Measurements from ENCODE around the gene ACAD11.

ACAD11 gene, protein sequence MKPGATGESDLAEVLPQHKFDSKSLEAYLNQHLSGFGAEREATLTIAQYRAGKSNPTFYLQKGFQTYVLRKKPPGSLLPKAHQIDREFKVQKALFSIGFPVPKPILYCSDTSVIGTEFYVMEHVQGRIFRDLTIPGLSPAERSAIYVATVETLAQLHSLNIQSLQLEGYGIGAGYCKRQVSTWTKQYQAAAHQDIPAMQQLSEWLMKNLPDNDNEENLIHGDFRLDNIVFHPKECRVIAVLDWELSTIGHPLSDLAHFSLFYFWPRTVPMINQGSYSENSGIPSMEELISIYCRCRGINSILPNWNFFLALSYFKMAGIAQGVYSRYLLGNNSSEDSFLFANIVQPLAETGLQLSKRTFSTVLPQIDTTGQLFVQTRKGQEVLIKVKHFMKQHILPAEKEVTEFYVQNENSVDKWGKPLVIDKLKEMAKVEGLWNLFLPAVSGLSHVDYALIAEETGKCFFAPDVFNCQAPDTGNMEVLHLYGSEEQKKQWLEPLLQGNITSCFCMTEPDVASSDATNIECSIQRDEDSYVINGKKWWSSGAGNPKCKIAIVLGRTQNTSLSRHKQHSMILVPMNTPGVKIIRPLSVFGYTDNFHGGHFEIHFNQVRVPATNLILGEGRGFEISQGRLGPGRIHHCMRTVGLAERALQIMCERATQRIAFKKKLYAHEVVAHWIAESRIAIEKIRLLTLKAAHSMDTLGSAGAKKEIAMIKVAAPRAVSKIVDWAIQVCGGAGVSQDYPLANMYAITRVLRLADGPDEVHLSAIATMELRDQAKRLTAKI

DNA sequence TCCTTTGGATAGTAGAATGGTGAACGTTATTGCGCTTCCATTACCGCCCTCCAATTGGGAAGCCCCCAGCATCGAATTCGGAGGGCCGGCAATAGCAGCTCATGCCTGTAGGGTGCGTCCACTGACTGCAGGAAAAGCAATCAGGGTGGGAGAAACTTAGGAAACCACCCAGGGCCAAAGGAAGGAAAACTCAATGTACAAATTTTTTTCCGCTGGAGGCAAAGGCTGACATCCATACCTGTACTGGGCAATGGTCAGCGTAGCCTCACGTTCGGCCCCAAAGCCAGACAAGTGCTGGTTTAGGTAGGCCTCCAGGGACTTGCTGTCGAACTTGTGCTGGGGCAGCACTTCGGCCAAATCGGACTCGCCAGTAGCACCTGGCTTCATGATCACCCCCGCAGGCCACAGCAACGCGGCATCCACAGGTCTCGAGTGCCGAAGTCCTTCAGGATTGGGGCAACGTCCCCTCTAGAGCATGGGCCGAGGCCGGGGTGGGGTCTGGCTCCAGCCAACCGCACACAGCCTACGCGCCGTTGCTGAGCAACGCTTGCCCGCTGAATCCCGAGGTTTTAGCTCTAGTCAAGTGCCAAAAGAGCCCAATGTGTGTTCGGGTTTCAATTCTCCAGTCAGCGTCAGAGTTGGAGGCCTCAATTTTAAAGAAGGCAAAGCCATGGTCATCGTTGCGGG lies at the start of gene ACAD11:
TSS of gene ACAD11 (minus strand) at position 445 of the 687 bp plus-strand sequence. CDS start at position 387, 58 bp downstream.
- in situ Hi-C loops (cut with HindIII; ENCODE audit: low sequenced_read_pairs), result no loop called here
- DNase-seq (ENCODE audit: low read depth, low spot score), result peak; percentile 77
- TF ChIP-seq, protein P1, sequence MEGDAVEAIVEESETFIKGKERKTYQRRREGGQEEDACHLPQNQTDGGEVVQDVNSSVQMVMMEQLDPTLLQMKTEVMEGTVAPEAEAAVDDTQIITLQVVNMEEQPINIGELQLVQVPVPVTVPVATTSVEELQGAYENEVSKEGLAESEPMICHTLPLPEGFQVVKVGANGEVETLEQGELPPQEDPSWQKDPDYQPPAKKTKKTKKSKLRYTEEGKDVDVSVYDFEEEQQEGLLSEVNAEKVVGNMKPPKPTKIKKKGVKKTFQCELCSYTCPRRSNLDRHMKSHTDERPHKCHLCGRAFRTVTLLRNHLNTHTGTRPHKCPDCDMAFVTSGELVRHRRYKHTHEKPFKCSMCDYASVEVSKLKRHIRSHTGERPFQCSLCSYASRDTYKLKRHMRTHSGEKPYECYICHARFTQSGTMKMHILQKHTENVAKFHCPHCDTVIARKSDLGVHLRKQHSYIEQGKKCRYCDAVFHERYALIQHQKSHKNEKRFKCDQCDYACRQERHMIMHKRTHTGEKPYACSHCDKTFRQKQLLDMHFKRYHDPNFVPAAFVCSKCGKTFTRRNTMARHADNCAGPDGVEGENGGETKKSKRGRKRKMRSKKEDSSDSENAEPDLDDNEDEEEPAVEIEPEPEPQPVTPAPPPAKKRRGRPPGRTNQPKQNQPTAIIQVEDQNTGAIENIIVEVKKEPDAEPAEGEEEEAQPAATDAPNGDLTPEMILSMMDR (IDR thresholded peaks at IDR 0.05; ENCODE audit: low read depth, low read length), result peak; percentile 77
- H3K4me3 ChIP-seq (ENCODE audit: low read depth, low read length), result peak within 1 kb of the TSS; percentile 78

DNA sequence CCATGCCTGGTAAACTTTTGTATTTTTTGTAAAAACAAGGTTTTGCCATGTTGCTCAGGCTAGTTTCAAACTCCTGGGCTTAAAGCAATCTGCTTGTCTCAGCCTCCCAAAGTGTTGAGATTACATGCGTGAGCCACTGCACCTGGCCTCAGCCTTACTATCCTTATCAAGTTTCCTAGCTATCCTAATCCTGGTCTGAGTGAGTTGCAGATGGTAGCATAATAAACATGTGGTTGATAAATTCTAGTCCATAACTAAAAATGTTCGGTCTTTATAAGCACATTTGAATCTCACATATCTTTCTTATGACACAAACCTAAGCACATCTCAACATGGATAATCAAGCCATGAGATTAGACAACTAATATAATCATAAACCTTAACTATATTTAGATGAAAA lies 44.1 kb upstream of the ACAD11 start:
- no peak overlapping the region for H3K4me3 ChIP-seq (ENCODE audit: low read depth, low read length)
- TF ChIP-seq, protein P1 (IDR thresholded peaks at IDR 0.05; ENCODE audit: low read depth, low read length), result no peak
- in situ Hi-C loops (cut with HindIII; ENCODE audit: low sequenced_read_pairs), result no loop called here
- no peak for DNase-seq (ENCODE audit: low read depth, low spot score)

DNA sequence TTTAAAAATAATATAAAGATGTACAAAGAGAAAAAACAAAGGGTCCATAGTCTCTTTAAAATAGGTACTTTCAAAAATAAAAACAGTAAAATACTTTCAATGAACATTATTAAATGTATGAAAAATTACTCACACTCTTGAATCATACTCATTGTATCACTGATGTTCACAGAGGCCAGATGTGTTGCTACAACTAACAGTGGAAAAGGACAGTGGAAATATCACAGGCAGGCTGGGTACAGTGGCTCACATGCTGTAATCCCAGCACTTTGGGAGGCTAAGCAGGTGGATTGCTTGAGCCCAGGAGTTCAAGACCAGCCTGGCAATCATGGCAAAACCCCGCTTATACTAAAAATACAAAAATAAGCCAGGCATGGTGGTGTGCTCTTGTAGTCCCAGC lies 35.8 kb upstream of the ACAD11 start:
- no peak overlapping the region for H3K4me3 ChIP-seq (ENCODE audit: low read depth, low read length)
- in situ Hi-C loops (cut with HindIII; ENCODE audit: low sequenced_read_pairs), result no loop called here
- DNase-seq (ENCODE audit: low read depth, low spot score), result no peak
- TF ChIP-seq, protein P1 (IDR thresholded peaks at IDR 0.05; ENCODE audit: low read depth, low read length), result no peak

DNA sequence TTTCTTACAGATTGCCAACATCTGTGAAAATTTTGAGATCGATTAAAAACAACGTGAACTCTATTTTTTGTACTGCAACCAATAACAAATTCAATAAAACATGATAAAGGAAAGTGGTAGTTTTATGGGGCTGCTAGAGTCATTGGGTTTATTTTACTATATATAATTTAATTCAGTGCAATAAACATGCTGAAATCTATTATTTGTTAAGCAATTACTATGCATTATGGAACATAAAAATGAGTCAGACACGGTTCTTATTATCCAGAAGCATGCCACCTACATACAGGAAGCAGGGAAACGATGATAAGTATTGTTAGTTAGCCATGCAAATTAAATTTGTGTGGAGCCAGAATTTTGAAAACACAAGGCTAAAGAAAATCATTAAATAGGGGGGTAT lies 35.4 kb upstream of the ACAD11 start:
- TF ChIP-seq, protein P1 (IDR thresholded peaks at IDR 0.05; ENCODE audit: low read depth, low read length), result no peak
- H3K4me3 ChIP-seq (ENCODE audit: low read depth, low read length), result no peak overlapping the region
- in situ Hi-C loops (cut with HindIII; ENCODE audit: low sequenced_read_pairs), result no loop called here
- DNase-seq (ENCODE audit: low read depth, low spot score), result no peak

DNA sequence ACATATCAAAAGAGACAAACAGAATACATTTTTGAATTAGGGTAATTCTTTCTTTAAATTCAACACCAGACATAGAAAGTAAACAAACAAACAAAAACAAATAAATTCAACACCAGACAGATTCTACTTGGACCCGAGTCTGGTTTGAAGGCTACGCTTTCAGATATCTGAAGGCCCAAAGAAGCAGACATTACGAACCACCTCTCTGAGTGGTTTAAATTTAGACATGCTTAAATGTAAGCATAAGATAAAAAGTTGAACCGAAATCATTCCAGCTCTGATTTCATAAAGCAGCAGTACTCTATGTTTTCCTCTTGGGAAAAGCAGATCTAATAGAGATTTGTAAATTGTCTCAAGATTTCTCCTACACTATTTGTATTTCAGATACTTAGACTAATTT lies 30.4 kb upstream of the ACAD11 start:
- DNase-seq (ENCODE audit: low read depth, low spot score), result no peak
- TF ChIP-seq, protein P1 (IDR thresholded peaks at IDR 0.05; ENCODE audit: low read depth, low read length), result no peak
- in situ Hi-C loops (cut with HindIII; ENCODE audit: low sequenced_read_pairs), result no loop called here

DNA sequence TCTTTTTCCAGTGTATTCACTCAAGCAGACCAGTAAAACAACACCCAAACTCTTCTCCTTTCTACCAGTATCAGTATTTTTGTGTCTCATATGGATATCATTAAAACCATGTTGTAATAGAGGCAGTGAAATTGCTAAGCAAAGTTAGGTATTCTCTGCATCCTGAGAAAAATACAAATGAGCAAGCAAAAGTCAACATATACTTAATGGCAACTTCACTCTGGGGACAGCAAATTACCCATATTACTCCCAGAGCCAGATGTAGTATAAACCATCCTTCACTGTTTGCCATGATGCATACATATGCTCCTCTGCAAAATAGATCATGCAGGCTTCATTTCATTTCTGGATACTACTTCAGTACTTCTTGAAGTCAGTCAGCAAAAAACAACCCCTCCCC lies 22.6 kb upstream of the ACAD11 start:
- TF ChIP-seq, protein P1 (IDR thresholded peaks at IDR 0.05; ENCODE audit: low read depth, low read length), result no peak
- DNase-seq (ENCODE audit: low read depth, low spot score), result no peak
- in situ Hi-C loops (cut with HindIII; ENCODE audit: low sequenced_read_pairs), result no loop called here
- H3K4me3 ChIP-seq (ENCODE audit: low read depth, low read length), result no peak overlapping the region

More for the DNA sequence above, 30.4 kb upstream of the ACAD11 start:
- no peak overlapping the region for H3K4me3 ChIP-seq (ENCODE audit: low read depth, low read length)
